ENCODE data around the gene CFAP45. TPM values are rescaled to one million over a fixed set of nuclear protein-coding genes. Genes with fewer than 3 reads are reported as not detected.

The CFAP45 gene
- total and polyA plus RNA-seq, 7 donors: 0.04 to 0.42 (median 0.19) TPM; not detected in 3

- WGBS, 3 donors: 1 to 2% (median 1%) methylated on average over 51 to 58 of the region's 58 CpGs
- DNase-seq (peak; percentile 77 to 85), ATAC-seq (peak; percentile 69 to 93 (median 85))
- H3K4me1 ChIP-seq: no peaks in the 10 kb centered on the region
- peak; percentile 44 for TF ChIP-seq CTCF (IDR thresholded peaks at IDR 0.05)
- H3K27me3 ChIP-seq (ENCODE audit: insufficient read depth in 3 of 3, low read length in 2 of 3): peaks cover 0 to 42% (median 10%) of the 10 kb centered on the region in 3 donors
- H3K36me3 ChIP-seq (ENCODE audit: insufficient read depth in 1 of 2, low read depth in 1 of 2): no peaks in the 10 kb centered on the region
- peak within 1 kb of the TSS; percentile 65 for H3K4me3 ChIP-seq
- H3K27ac ChIP-seq: no peak within 1 kb of the TSS
- intact Hi-C loops (cut with DNase I): no loop called here
- H3K9me3 ChIP-seq: no peaks in the 10 kb centered on the region
Observed at GRCh38 chr1:159945483-159946241, 45.7 kb upstream of the CFAP45 start, which contains the start of gene IGSF9. Gene IGSF9, minus strand, starts transcription at chr1:159945613. Its CDS starts 2,159 bp downstream, at chr1:159943454.

- no peak for ATAC-seq
- no peak for TF ChIP-seq CTCF (IDR thresholded peaks at IDR 0.05)
- Histone ChIP-seq H3K9me3 (no peaks in the 10 kb centered on the region), H3K36me3 (ENCODE audit: insufficient read depth in 1 of 2, low read depth in 1 of 2) (no peaks in the 10 kb centered on the region), H3K27ac (no peak overlapping the region), H3K27me3 (ENCODE audit: insufficient read depth in 3 of 3, low read length in 2 of 3) (peaks cover 0 to 42% (median 10%) of the 10 kb centered on the region in 3 donors), H3K4me3 (peak overlapping the region; percentile 65), H3K4me1 (no peaks in the 10 kb centered on the region)
- intact Hi-C loops (cut with DNase I): no loop called here
- DNase-seq: no peak
- 31 to 36% (median 33%) methylated on average over 11 of the region's 11 CpGs for WGBS, 3 donors
Observed at GRCh38 chr1:159944623-159945455, 44.9 kb upstream of the CFAP45 start.

- Histone ChIP-seq H3K4me3 (no peak overlapping the region), H3K9me3 (no peaks in the 10 kb centered on the region), H3K27me3 (ENCODE audit: insufficient read depth in 3 of 3, low read length in 2 of 3) (peaks cover 0 to 42% (median 10%) of the 10 kb centered on the region in 3 donors), H3K4me1 (no peaks in the 10 kb centered on the region), H3K27ac (no peak overlapping the region), H3K36me3 (ENCODE audit: insufficient read depth in 1 of 2, low read depth in 1 of 2) (no peaks in the 10 kb centered on the region)
- ATAC-seq: no peak
- WGBS, 3 donors: 74 to 78% (median 77%) methylated on average over 9 of the region's 9 CpGs
- no peak for DNase-seq
- intact Hi-C loops (cut with DNase I): no loop called here
- TF ChIP-seq CTCF (IDR thresholded peaks at IDR 0.05): no peak
Observed at GRCh38 chr1:159943908-159944622, 44.1 kb upstream of the CFAP45 start.

- WGBS, 3 donors: 72 to 86% (median 74%) methylated on average over 5 of the region's 5 CpGs
- no peaks in the 10 kb centered on the region for H3K4me1 ChIP-seq
- DNase-seq (no peak), ATAC-seq (no peak)
- no peak for TF ChIP-seq CTCF (IDR thresholded peaks at IDR 0.05)
- H3K27me3 ChIP-seq (ENCODE audit: insufficient read depth in 3 of 3, low read length in 2 of 3): peaks cover 0 to 46% (median 10%) of the 10 kb centered on the region in 3 donors
- no peaks in the 10 kb centered on the region for H3K36me3 ChIP-seq (ENCODE audit: insufficient read depth in 1 of 2, low read depth in 1 of 2)
- no peak overlapping the region for H3K4me3 ChIP-seq
- no peaks in the 10 kb centered on the region for H3K9me3 ChIP-seq
- intact Hi-C loops (cut with DNase I): no loop called here
- no peak overlapping the region for H3K27ac ChIP-seq
Observed at GRCh38 chr1:159943278-159943640, 43.3 kb upstream of the CFAP45 start.

Measured in psoas muscle (tissue), 8 donors.